Stomach (tissue), 9 donors: ENCODE data around the gene GRPR. TPM values are rescaled to one million over a fixed set of nuclear protein-coding genes. Genes with fewer than 3 reads are reported as not detected.

ENCODE experiments used
- DNase-seq, 2 donors: peaks; one replicate each; pipeline versions ENCODE4 v3.0.0 to v3.0.0-alpha.2; 2013 to 2019
- H3K27ac ChIP-seq, 5 donors: fragments of 200-600 bp in 4 of 5; sonication (generic) in 4 of 5; one replicate each; pipeline ENCODE4 v1.5.1; 2013 to 2019; ENCODE audit warnings: mild to moderate bottlenecking in 1 of 5, moderate library complexity in 1 of 5
- H3K27me3 ChIP-seq, 3 donors: fragments of 200-600 bp; sonication (generic); one replicate each; pipeline ENCODE4 v1.5.1; 2017 to 2019; ENCODE audit warnings: mixed run types in 1 of 3
- H3K36me3 ChIP-seq, 4 donors: fragments of 200-600 bp; sonication (generic); 1 replicate in 3 of 4; 2 replicates in 1 of 4; pipeline ENCODE4 v1.5.1; 2016 to 2019
- H3K4me1 ChIP-seq, 4 donors: fragments of 200-600 bp; sonication (generic); one replicate each; pipeline ENCODE4 v1.5.1; 2016 to 2019
- H3K4me3 ChIP-seq, 4 donors: fragments of 200-600 bp; sonication (generic) in 3 of 4; one replicate each; pipeline ENCODE4 v1.5.1; 2016 to 2019; ENCODE audit warnings: mild to moderate bottlenecking in 1 of 4
- H3K9me3 ChIP-seq, 4 donors: fragments of 200-600 bp; sonication (generic); one replicate each; pipeline ENCODE4 v1.5.1; 2016 to 2019
- CTCF ChIP-seq, 7 experiments: fragments of 450-650 bp in 4 of 7; fragments of 200-600 bp in 3 of 7; sonication (generic) in 3 of 7; IDR thresholded peaks; one replicate each; pipeline ENCODE4 v1.5.1; 2016 to 2019; ENCODE audit warnings: antibody characterized with exemption in 7 of 7, control low read depth in 2 of 7, mild to moderate bottlenecking in 1 of 7
- EP300 ChIP-seq: sonication (generic); formaldehyde crosslinking; IDR thresholded peaks from one replicate; pipeline ENCODE4 v1.6.1; 2017; ENCODE audit warnings: antibody characterized with exemption
- POLR2A ChIP-seq, 4 donors: fragments of 450-650 bp; IDR thresholded peaks; one replicate each; pipeline ENCODE4 v1.6.1; 2016; ENCODE audit warnings: antibody characterized with exemption in 4 of 4, control low read depth in 2 of 4, mild to moderate bottlenecking in 1 of 4, moderate library complexity in 1 of 4
- POLR2AphosphoS5 ChIP-seq, 3 donors: sonication (generic); formaldehyde crosslinking; IDR thresholded peaks; one replicate each; pipeline ENCODE4 v1.6.1; 2016; ENCODE audit warnings: antibody characterized with exemption in 3 of 3
- WGBS, 5 donors: extraction: QIAGEN DNeasy Blood & Tissue Kit in 3 of 5; methylation state at CpG; one replicate each; pipeline versions ENCODE4 v1.1.5 to v1.1.7; 2013 to 2018; 5-methylcytosine and 5-hydroxymethylcytosine counted together
- intact Hi-C: fragments of 100-400 bp; cut with DNase I; formaldehyde crosslinking; loops from one replicate; pipeline ENCODE4 v1.15.1; 2023; ENCODE audit warnings: low total_unique reads
- polyA plus RNA-seq, 3 donors: library from polyadenylated mRNA; stranded (reverse); fragments of 200-250 nt; gene quantifications; one replicate each; pipeline ENCODE4 v1.2.3, GENCODE V29; 2013
- total RNA-seq, 5 donors: library from RNA; depleted of rRNA; stranded (reverse); fragments of >200 nt; gene quantifications; one replicate each; pipeline versions ENCODE4 v1.1.0 to v1.2.3, GENCODE V29; 2014 to 2016
- donor health status: healthy with polysubstance abuse.
- donor health status: Bipolar disorder and iron deficiency.
- donor health status: healthy.

The GRPR gene
- total and polyA plus RNA-seq, 8 donors, result 0.08 to 25.4 (median 5.3) TPM; not detected in 3

DNA sequence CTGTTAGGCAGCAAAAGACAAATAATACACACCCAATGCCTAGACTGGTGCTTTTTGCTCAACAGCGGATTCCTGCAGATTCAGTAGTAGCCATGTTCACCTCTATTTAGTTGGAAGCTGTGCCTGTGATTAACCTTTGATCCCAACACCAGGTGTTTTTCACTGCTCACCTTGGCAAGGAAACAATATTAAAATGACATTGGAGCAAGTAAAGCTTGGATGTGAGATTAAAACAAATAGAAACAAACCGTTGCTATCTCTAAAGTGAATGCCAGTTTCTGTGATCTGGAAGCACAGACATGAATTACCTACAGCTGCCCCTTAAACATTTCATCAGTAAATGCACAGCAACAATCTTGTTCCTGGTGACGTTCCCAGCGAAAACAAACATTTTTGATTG is 79.6 kb downstream of the GRPR start:
- no peak overlapping the region for H3K27ac ChIP-seq
- H3K27me3 ChIP-seq, result no peaks in the 10 kb centered on the region
- WGBS, 5 donors, result 33 to 51% (median 43%) methylated on average over 4 of the region's 4 CpGs
- H3K36me3 ChIP-seq, result no peaks in the 10 kb centered on the region
- no peaks in the 10 kb centered on the region for H3K9me3 ChIP-seq
- no peaks in the 10 kb centered on the region for H3K4me1 ChIP-seq
- no peak overlapping the region for H3K4me3 ChIP-seq
- no peak for TF ChIP-seq POLR2AphosphoS5 (IDR thresholded peaks at IDR 0.05)
- no peak for TF ChIP-seq POLR2A (IDR thresholded peaks at IDR 0.05)
- no peak for TF ChIP-seq EP300
- no peak for TF ChIP-seq CTCF (IDR thresholded peaks at IDR 0.05)
- intact Hi-C loops, result no loop called here
- DNase-seq, result peak in 1 of 2 donors; percentile 20

Other genes starting within 250 kb of the GRPR start
- not detected for gene MAGEB17, start 43.9 kb downstream of the GRPR start, total RNA-seq
- under 1 TPM in 1 of 3 donors, not detected in 2; 0.08 TPM for gene MAGEB17, start 43.9 kb downstream of the GRPR start, polyA plus RNA-seq